Measurements from ENCODE around the gene LCN9. TPM values are rescaled to one million over a fixed set of nuclear protein-coding genes. Genes with fewer than 3 reads are reported as not detected.

Gene LCN9
- total RNA-seq, 1 experiment from 2014 or later, result 2.6 TPM

DNA sequence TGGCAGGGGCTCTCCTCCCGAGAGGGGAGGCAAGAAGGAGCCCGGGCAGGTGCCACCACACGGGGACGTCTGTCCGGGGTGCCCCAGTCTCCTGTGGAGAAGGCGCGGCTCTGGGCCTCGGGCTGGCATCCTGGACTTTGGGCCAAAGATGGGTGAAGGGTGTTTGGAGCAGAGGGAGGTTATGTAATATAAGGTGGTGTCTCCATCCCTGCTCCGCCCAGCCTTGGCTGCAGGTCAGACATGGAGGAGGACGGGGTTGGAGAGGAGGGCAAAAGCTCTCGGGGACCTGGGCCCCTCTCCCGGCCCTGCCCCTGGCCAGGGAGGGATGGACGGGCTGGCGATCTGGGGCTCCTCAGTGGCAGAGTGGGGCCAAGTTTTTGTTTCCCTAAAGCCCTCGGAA is 37.4 kb downstream of the LCN9 start:
- no peak for DNase-seq (ENCODE audit: low spot score)
- Mint-ChIP-seq H3K27me3 (ENCODE audit: low read depth) (no peaks in the 10 kb centered on the region; the same call in 1 of the 2 replicates), H3K4me1 (peaks cover 2% of the 10 kb centered on the region; the same call in 1 of the 2 replicates), H3K27ac (no peak overlapping the region), H3K4me3 (no peak overlapping the region), H3K9me3 (no peaks in the 10 kb centered on the region), H3K36me3 (no peaks in the 10 kb centered on the region)
- TF ChIP-seq KAT7 (CRISPR knock-in tag; IDR thresholded peaks at IDR 0.05; ENCODE audit: borderline replicate concordance) (no peak), TCF7 (CRISPR knock-in tag; IDR thresholded peaks at IDR 0.05; ENCODE audit: low read depth) (no peak), CBFB (CRISPR knock-in tag; IDR thresholded peaks at IDR 0.05; ENCODE audit: low read depth) (no peak), SMAD4 (CRISPR knock-in tag; IDR thresholded peaks at IDR 0.05) (no peak), MAX (CRISPR knock-in tag; IDR thresholded peaks at IDR 0.05) (no peak), NFYB (CRISPR knock-in tag; conservative IDR thresholded peaks at IDR 0.05; ENCODE audit: low read depth) (no peak), FOXJ3 (CRISPR knock-in tag; IDR thresholded peaks at IDR 0.05; ENCODE audit: borderline replicate concordance) (no peak), GRHL2 (CRISPR knock-in tag; IDR thresholded peaks at IDR 0.05; ENCODE audit: insufficient replicate concordance, severe bottlenecking) (no peak), FOXK1 (CRISPR knock-in tag; IDR thresholded peaks at IDR 0.05) (no peak)
- TF ChIP-seq, protein P1, sequence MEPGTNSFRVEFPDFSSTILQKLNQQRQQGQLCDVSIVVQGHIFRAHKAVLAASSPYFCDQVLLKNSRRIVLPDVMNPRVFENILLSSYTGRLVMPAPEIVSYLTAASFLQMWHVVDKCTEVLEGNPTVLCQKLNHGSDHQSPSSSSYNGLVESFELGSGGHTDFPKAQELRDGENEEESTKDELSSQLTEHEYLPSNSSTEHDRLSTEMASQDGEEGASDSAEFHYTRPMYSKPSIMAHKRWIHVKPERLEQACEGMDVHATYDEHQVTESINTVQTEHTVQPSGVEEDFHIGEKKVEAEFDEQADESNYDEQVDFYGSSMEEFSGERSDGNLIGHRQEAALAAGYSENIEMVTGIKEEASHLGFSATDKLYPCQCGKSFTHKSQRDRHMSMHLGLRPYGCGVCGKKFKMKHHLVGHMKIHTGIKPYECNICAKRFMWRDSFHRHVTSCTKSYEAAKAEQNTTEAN (CRISPR knock-in tag; IDR thresholded peaks at IDR 0.05), result no peak
- TF ChIP-seq, protein P2, sequence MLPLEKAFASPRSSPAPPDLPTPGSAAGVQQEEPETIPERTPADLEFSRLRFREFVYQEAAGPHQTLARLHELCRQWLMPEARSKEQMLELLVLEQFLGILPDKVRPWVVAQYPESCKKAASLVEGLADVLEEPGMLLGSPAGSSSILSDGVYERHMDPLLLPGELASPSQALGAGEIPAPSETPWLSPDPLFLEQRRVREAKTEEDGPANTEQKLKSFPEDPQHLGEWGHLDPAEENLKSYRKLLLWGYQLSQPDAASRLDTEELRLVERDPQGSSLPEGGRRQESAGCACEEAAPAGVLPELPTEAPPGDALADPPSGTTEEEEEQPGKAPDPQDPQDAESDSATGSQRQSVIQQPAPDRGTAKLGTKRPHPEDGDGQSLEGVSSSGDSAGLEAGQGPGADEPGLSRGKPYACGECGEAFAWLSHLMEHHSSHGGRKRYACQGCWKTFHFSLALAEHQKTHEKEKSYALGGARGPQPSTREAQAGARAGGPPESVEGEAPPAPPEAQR (CRISPR knock-in tag; IDR thresholded peaks at IDR 0.05), result no peak
- TF ChIP-seq, protein P3, sequence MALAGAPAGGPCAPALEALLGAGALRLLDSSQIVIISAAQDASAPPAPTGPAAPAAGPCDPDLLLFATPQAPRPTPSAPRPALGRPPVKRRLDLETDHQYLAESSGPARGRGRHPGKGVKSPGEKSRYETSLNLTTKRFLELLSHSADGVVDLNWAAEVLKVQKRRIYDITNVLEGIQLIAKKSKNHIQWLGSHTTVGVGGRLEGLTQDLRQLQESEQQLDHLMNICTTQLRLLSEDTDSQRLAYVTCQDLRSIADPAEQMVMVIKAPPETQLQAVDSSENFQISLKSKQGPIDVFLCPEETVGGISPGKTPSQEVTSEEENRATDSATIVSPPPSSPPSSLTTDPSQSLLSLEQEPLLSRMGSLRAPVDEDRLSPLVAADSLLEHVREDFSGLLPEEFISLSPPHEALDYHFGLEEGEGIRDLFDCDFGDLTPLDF (CRISPR knock-in tag; IDR thresholded peaks at IDR 0.05), result no peak
- TF ChIP-seq, protein P4, sequence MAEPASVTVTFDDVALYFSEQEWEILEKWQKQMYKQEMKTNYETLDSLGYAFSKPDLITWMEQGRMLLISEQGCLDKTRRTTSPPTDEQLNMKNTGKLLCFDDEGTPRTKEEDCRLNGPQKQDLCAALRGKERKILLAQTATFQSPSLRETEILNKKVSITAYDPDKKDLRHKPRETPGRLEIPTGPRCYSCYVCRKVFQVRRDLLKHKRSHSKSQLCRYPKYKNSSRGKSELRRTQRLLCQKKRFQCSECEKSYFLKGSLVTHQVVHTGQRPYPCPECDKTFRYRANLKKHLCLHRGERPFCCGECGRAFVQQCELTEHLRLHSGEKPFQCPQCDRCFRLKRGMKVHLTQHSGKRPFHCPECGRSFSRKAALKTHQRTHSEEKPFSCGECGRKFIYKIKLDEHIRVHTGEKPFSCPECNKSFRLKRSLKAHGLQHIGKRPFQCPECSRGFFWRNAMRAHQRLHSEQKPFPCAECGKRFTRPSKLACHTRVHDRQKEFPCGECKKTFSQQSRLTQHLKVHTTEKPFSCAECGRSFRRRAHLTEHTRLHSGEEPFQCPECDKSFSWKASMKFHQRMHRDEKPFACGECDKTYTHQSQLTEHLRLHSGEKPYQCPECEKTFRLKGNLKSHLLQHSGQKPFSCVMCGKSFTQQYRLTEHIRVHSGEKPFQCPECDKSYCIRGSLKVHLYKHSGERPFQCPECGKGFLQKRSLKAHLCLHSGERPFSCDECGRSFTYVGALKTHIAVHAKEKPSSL (CRISPR knock-in tag; conservative IDR thresholded peaks at IDR 0.05), result no peak
- ATAC-seq, result no peak
- POLR2A ChIA-PET, result no interaction called here
- CTCF ChIA-PET, result interaction anchor here (1.0 kb wide), 1 partner anchor 14 kb away, joined by 3 read pairs; no protein-coding TSS in a partner anchor

- H3K27ac Mint-ChIP-seq, result no peak overlapping the region
These were observed 38.2 kb downstream of the LCN9 start for GRCh38 chr9:135701067-135701958.

More at GRCh38 chr9:135701067-135701958, 38.2 kb downstream of the LCN9 start:
- no peak overlapping the region; the same call in 1 of the 2 replicates for H3K4me3 Mint-ChIP-seq
- POLR2A ChIA-PET, result no interaction called here
- no peaks in the 10 kb centered on the region for H3K9me3 Mint-ChIP-seq
- CTCF ChIA-PET, result interaction anchor here (0.5 to 1.0 kb wide), 3 partner anchors 12 to 977 kb away, joined by 3 to 4 read pairs (median 3); no protein-coding TSS in a partner anchor
- H3K27me3 Mint-ChIP-seq (ENCODE audit: low read depth), result no peaks in the 10 kb centered on the region; the same call in 1 of the 2 replicates
- TF ChIP-seq GABPB1 (CRISPR knock-in tag; IDR thresholded peaks at IDR 0.05), result no peak
- TF ChIP-seq FOXP1 (CRISPR knock-in tag; IDR thresholded peaks at IDR 0.05; ENCODE audit: borderline replicate concordance), result no peak
- TF ChIP-seq, protein P5, sequence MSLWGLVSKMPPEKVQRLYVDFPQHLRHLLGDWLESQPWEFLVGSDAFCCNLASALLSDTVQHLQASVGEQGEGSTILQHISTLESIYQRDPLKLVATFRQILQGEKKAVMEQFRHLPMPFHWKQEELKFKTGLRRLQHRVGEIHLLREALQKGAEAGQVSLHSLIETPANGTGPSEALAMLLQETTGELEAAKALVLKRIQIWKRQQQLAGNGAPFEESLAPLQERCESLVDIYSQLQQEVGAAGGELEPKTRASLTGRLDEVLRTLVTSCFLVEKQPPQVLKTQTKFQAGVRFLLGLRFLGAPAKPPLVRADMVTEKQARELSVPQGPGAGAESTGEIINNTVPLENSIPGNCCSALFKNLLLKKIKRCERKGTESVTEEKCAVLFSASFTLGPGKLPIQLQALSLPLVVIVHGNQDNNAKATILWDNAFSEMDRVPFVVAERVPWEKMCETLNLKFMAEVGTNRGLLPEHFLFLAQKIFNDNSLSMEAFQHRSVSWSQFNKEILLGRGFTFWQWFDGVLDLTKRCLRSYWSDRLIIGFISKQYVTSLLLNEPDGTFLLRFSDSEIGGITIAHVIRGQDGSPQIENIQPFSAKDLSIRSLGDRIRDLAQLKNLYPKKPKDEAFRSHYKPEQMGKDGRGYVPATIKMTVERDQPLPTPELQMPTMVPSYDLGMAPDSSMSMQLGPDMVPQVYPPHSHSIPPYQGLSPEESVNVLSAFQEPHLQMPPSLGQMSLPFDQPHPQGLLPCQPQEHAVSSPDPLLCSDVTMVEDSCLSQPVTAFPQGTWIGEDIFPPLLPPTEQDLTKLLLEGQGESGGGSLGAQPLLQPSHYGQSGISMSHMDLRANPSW (CRISPR knock-in tag; conservative IDR thresholded peaks at IDR 0.05; ENCODE audit: low read depth), result no peak
- no peak for TF ChIP-seq GTF2I (CRISPR knock-in tag; conservative IDR thresholded peaks at IDR 0.05)
- peaks cover 2% of the 10 kb centered on the region; the same call in 1 of the 2 replicates for H3K4me1 Mint-ChIP-seq
- ATAC-seq, result peak; percentile 28
- no peaks in the 10 kb centered on the region for H3K36me3 Mint-ChIP-seq
- DNase-seq (ENCODE audit: low spot score), result no peak

Measured in WTC11 (cell line).